Right lobe of liver (tissue), 4 donors: ENCODE results near the gene GALNT10.

Source experiments
- CTCF ChIP-seq, 4 donors: fragments of 200-600 bp in 3 of 4; fragments of 450-650 bp in 1 of 4; IDR thresholded peaks; one replicate each; pipeline versions ENCODE4 v1.5.1 to v1.8.0; 2016 to 2022; ENCODE audit warnings: antibody characterized with exemption in 4 of 4, mild to moderate bottlenecking in 2 of 4
- POLR2A ChIP-seq: fragments of 450-650 bp; IDR thresholded peaks from one replicate; pipeline ENCODE4 v1.6.1; 2017; ENCODE audit warnings: antibody characterized with exemption, mild to moderate bottlenecking
- donor health status: DM: no; HTN: no; CAD: no.
- donor health status: DM: no; HTN: no; CAD: no.
- donor health status: DM: no; HTN: yes; CAD: no.

DNA sequence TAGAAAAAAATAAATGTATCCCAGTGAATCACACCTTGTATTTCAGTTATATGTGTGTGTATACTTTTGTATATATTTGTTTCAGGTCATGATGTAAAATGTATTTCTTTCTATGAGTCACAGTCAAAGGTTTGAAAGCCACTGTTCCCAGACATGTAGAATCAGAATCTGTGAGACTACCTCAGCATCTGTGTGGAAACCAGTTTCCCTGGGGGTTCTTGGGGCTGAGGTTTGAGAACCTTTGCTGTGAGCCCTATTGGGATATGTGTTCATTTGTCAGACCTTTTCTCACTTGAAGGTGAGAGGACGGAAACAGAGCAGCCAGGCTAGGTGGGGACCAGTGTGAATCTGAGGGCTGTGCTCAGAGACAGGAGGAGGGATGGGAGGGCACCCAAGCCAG, 176.6 kb downstream of the GALNT10 start:
- TF ChIP-seq CTCF (IDR thresholded peaks at IDR 0.05) (no peak), POLR2A (no peak)
